ENCODE measurements around the gene MUC22. TPM values are rescaled to one million over a fixed set of nuclear protein-coding genes. Genes with fewer than 3 reads are reported as not detected.
A peak's percentile ranks its signal among the peaks of the same experiment; 100 is the strongest.

MUC22 gene
- total and polyA plus RNA-seq, 2 of the 4 experiments (the other 2 are of a cell fraction) = 0.02 TPM; not detected in 1

- H2BK15ac ChIP-seq (ENCODE audit: low read depth, low read length) = no peak overlapping the region
- POLR2A ChIA-PET (ENCODE audit: unreplicated experiment) = no interaction called here
These were observed 39.2 kb downstream of the MUC22 start for GRCh38 chr6:31049518-31049917.

More at GRCh38 chr6:31049518-31049917, 39.2 kb downstream of the MUC22 start:
- H4K5ac ChIP-seq (ENCODE audit: low read depth, low read length) = no peak overlapping the region
- no peak overlapping the region for H2AFZ ChIP-seq (replicated peaks; ENCODE audit: low read length, poor library complexity)
- no peak overlapping the region for H4K91ac ChIP-seq (ENCODE audit: insufficient read depth, low read depth, low read length)
- H3K9me1 ChIP-seq (ENCODE audit: insufficient read depth, low read length) = 0 out of 2 replicates have a peak, but pooled peaks cover 3% of the 10 kb centered on the region
- H2BK20ac ChIP-seq (ENCODE audit: low read depth, low read length) = no peak overlapping the region
- no peak overlapping the region for H3K18ac ChIP-seq (ENCODE audit: low read depth, low read length)
- H3K9me3 ChIP-seq (ENCODE audit: control insufficient read depth, insufficient read depth, low read length) = peaks cover 2% of the 10 kb centered on the region; the same call in 1 of the 2 replicates
- CTCF ChIA-PET = no interaction called here
- no peaks in the 10 kb centered on the region for H3K79me1 ChIP-seq (ENCODE audit: low read depth in 1 of 2, low read length in 2 of 2)
- intact Hi-C loops (cut with micrococcal nuclease) = no loop called here
- H3K23ac ChIP-seq (ENCODE audit: low read depth, low read length) = no peak overlapping the region
- WGBS, 2 experiments (ENCODE audit: extremely low coverage in 2 of 2, insufficient read length in 1 of 2) = no CpG with 5 or more reads among the region's 6 CpGs
- TF ChIP-seq MAZ (IDR thresholded peaks at IDR 0.05; ENCODE audit: borderline replicate concordance, low read depth, low read length) (no peak), RCOR1 (IDR thresholded peaks at IDR 0.05; ENCODE audit: insufficient replicate concordance, low read length) (no peak), SMC3 (IDR thresholded peaks at IDR 0.05; ENCODE audit: low read depth, low read length) (no peak), CEBPB (IDR thresholded peaks at IDR 0.05; ENCODE audit: low read depth, low read length) (no peak), RFX5 (IDR thresholded peaks at IDR 0.05; ENCODE audit: low read depth, low read length) (no peak), ELK1 (IDR thresholded peaks at IDR 0.05; ENCODE audit: borderline replicate concordance, low read depth, low read length) (no peak), NFE2L2 (IDR thresholded peaks at IDR 0.05; ENCODE audit: low read depth, low read length) (no peak), CTCF (conservative IDR thresholded peaks at IDR 0.05; ENCODE audit: low read depth, low read length) (no peak), CHD1 (IDR thresholded peaks at IDR 0.05; ENCODE audit: low read depth, low read length) (no peak), RAD21 (IDR thresholded peaks at IDR 0.05; ENCODE audit: low read length) (no peak), FOS (IDR thresholded peaks at IDR 0.05; ENCODE audit: low read depth, low read length) (no peak), BHLHE40 (IDR thresholded peaks at IDR 0.05; ENCODE audit: low read depth, low read length) (no peak), MXI1 (IDR thresholded peaks at IDR 0.05; ENCODE audit: borderline replicate concordance, low read depth, low read length) (no peak), POLR2A (IDR thresholded peaks at IDR 0.05; ENCODE audit: low read depth, low read length) (no peak), MAFK (IDR thresholded peaks at IDR 0.05; ENCODE audit: low read depth, low read length) (no peak)
- TF ChIP-seq, protein P1, sequence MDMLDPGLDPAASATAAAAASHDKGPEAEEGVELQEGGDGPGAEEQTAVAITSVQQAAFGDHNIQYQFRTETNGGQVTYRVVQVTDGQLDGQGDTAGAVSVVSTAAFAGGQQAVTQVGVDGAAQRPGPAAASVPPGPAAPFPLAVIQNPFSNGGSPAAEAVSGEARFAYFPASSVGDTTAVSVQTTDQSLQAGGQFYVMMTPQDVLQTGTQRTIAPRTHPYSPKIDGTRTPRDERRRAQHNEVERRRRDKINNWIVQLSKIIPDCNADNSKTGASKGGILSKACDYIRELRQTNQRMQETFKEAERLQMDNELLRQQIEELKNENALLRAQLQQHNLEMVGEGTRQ (IDR thresholded peaks at IDR 0.05; ENCODE audit: low read depth, low read length) = no peak
- peaks cover 34% of the 10 kb centered on the region for H3K27me3 ChIP-seq (ENCODE audit: control insufficient read depth, insufficient read depth, low read length)
- BruUV-seq (replicated peaks) = no TSS peak
- no peak overlapping the region for H3K4me2 ChIP-seq (ENCODE audit: low read depth, low read length)
- 0 out of 2 replicates have a peak, but pooled peaks cover 2% of the 10 kb centered on the region for H3K4me1 ChIP-seq (ENCODE audit: control insufficient read depth, insufficient read depth, low read length)
- H4K8ac ChIP-seq (ENCODE audit: low read depth in 2 of 2, low read length in 2 of 2) = no peak overlapping the region
- no peaks in the 10 kb centered on the region for H4K20me1 ChIP-seq (ENCODE audit: insufficient read depth, low read length)
- H3K9ac ChIP-seq (ENCODE audit: low read depth, low read length) = no peak overlapping the region
- peak; percentile 44 for DNase-seq
- dilution Hi-C loops (cut with HindIII; ENCODE audit: low sequenced_read_pairs, unreplicated experiment) = no loop called here
- H3K4ac ChIP-seq (ENCODE audit: low read depth, low read length) = no peak overlapping the region
- H3K36me3 ChIP-seq (ENCODE audit: control insufficient read depth, insufficient read depth, low read length) = no peaks in the 10 kb centered on the region
- no peak overlapping the region for H2BK120ac ChIP-seq (ENCODE audit: low read depth, low read length)
- H2BK5ac ChIP-seq (ENCODE audit: low read depth, low read length, poor library complexity, severe bottlenecking) = no peak overlapping the region
- in situ Hi-C loops (cut with MboI; ENCODE audit: low sequenced_read_pairs) = no loop called here
- ATAC-seq (ENCODE audit: low read depth) = no peak
- no peak overlapping the region for H3K14ac ChIP-seq (replicated peaks; ENCODE audit: low read depth, low read length)
- no peak overlapping the region for H3K56ac ChIP-seq (ENCODE audit: extremely low read depth, insufficient read depth, low read length)
- H2AK5ac ChIP-seq (ENCODE audit: low read depth, low read length) = no peak overlapping the region
- H2AK9ac ChIP-seq (replicated peaks; ENCODE audit: low read depth, low read length, poor library complexity) = no peak overlapping the region
- H3K27ac ChIP-seq (ENCODE audit: insufficient read depth, low read length) = no peak overlapping the region
- no peak overlapping the region for H3K4me3 ChIP-seq (ENCODE audit: insufficient read depth, low read depth, low read length)

Measured in IMR-90 (cell line).